ACHN (cell line): ENCODE results near the gene TOX2.

Experiments used
- DNase-seq: peaks from one replicate; pipeline ENCODE4 v3.0.0-alpha.2; 2015
- in situ Hi-C: cut with HindIII; loops from 2 replicates; pipeline ENCODE4 v1.10.0; 2017; ENCODE audit warnings: low sequenced_read_pairs, low pct_ligation_motif_present, low pct_unique_long_range_greater_than_20kb

TOX2 gene

GRCh38 chr20:43969028-43969447 is 54.4 kb downstream of the TOX2 start:
- in situ Hi-C loops, result no loop called here
- DNase-seq, result no peak

GRCh38 chr20:43969501-43970182 is 55.0 kb downstream of the TOX2 start:
- in situ Hi-C loops, result no loop called here
- DNase-seq, result no peak

- in situ Hi-C loops, result no loop called here
- DNase-seq, result no peak
Observed at GRCh38 chr20:43971267-43971666, 56.6 kb downstream of the TOX2 start.

GRCh38 chr20:43972051-43972450 is 57.4 kb downstream of the TOX2 start:
- in situ Hi-C loops, result no loop called here
- DNase-seq, result no peak

GRCh38 chr20:43972692-43973091 is 58.0 kb downstream of the TOX2 start:
- no peak for DNase-seq
- in situ Hi-C loops, result no loop called here

GRCh38 chr20:43973231-43973630 is 58.6 kb downstream of the TOX2 start:
- in situ Hi-C loops, result no loop called here
- DNase-seq, result no peak

GRCh38 chr20:43973671-43974450 is 59.2 kb downstream of the TOX2 start:
- in situ Hi-C loops, result no loop called here
- DNase-seq, result no peak

GRCh38 chr20:43974695-43975094 is 60.0 kb downstream of the TOX2 start:
- no peak for DNase-seq
- in situ Hi-C loops, result no loop called here

- in situ Hi-C loops, result no loop called here
- DNase-seq, result peak; percentile 39
Observed at GRCh38 chr20:43975096-43975768, 60.6 kb downstream of the TOX2 start.

- DNase-seq, result no peak
- in situ Hi-C loops, result no loop called here
Observed at GRCh38 chr20:43976547-43976946, 61.9 kb downstream of the TOX2 start.

- no peak for DNase-seq
Observed at GRCh38 chr20:43977252-43977651, 62.6 kb downstream of the TOX2 start.

GRCh38 chr20:43977962-43978361 is 63.3 kb downstream of the TOX2 start:
- no peak for DNase-seq
- in situ Hi-C loops, result no loop called here

More at GRCh38 chr20:43977252-43977651, 62.6 kb downstream of the TOX2 start:
- in situ Hi-C loops, result no loop called here

- DNase-seq, result no peak
- in situ Hi-C loops, result no loop called here
Observed at GRCh38 chr20:43979576-43980105, 65.0 kb downstream of the TOX2 start.

GRCh38 chr20:43981540-43981939 is 66.9 kb downstream of the TOX2 start:
- no peak for DNase-seq
- in situ Hi-C loops, result no loop called here

- DNase-seq, result no peak
- in situ Hi-C loops, result no loop called here
Observed at GRCh38 chr20:43982016-43982415, 67.4 kb downstream of the TOX2 start.

- DNase-seq, result no peak
- in situ Hi-C loops, result no loop called here
Observed at GRCh38 chr20:43982886-43983285, 68.2 kb downstream of the TOX2 start.

- in situ Hi-C loops, result no loop called here
Observed at GRCh38 chr20:43983359-43983758, 68.7 kb downstream of the TOX2 start.

GRCh38 chr20:43983904-43984361 is 69.3 kb downstream of the TOX2 start:
- in situ Hi-C loops, result no loop called here

More at GRCh38 chr20:43983359-43983758, 68.7 kb downstream of the TOX2 start:
- DNase-seq, result peak; percentile 13

GRCh38 chr20:43984587-43984986 is 69.9 kb downstream of the TOX2 start:
- no peak for DNase-seq

More at GRCh38 chr20:43983904-43984361, 69.3 kb downstream of the TOX2 start:
- DNase-seq, result no peak

More at GRCh38 chr20:43984587-43984986, 69.9 kb downstream of the TOX2 start:
- in situ Hi-C loops, result no loop called here
